Stimulated activated CD8-positive, alpha-beta memory T cell treated with anti-CD3 and anti-CD28 coated beads, Interleukin-15, amount 100 ng/mL, for 24 hours (primary cell): ENCODE data around the gene TMEM243.
"Not testable (repeated sequence)": the region's sequence is repeated elsewhere in the genome, so short reads cannot be mapped to it uniquely, and the experiment has no call there.

Experiments used
- DNase-seq: peaks from one replicate; pipeline ENCODE4 v3.0.0-alpha.2; 2020; ENCODE audit warnings: low read depth

Gene TMEM243, protein sequence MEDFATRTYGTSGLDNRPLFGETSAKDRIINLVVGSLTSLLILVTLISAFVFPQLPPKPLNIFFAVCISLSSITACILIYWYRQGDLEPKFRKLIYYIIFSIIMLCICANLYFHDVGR

DNA sequence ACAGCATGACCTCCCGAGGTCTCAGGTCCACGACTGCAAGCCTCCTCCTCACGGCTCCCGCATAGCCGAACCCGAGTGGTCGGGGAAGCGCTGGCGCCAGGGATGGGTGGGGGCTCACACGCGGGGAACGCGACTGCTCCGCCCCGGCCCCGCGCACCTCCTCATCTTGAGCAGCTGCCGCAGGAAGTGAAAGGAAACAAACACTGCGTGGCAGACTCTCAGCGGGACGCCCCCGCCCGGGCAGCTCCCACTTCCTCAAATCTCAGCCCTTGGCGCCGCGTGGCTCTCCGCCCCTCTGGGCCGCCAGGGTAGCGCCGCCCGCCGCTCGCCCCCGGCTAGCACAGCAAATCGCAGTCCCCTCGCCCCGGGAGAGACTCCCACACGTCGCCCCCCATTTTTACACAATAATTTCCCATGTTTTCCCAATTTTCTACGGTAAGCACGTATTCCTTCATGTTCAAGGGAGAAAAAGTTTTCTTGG lies at the start of gene TMEM243:
Gene TMEM243 (minus strand): TSS at position 188 of the 481 bp plus-strand sequence. CDS start 229 bp downstream, outside the sequence.
- DNase-seq = peak; percentile 48

GRCh38 chr7:87267239-87267900 lies 47.8 kb upstream of the TMEM243 start:
- no peak for DNase-seq

DNA sequence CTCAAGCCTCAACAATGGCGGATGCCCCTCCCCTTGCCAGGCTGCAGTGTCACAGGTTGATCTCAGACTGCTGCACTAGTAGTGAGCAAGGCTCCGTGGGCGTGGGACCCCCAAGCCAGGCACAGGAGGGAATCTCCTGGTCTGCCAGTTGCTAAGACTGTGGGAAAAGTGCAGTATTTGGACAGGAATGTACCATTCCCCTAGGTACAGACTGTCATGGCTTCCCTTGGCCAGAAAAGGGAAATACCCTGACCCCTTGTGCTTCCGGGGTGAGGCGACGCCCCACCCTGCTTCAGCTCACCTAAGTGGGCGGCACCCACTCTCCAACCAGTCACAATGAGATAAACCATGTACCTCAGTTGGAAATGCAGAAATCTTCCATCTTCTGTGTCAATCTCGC lies 44.0 kb upstream of the TMEM243 start:
- no peak for DNase-seq

DNA sequence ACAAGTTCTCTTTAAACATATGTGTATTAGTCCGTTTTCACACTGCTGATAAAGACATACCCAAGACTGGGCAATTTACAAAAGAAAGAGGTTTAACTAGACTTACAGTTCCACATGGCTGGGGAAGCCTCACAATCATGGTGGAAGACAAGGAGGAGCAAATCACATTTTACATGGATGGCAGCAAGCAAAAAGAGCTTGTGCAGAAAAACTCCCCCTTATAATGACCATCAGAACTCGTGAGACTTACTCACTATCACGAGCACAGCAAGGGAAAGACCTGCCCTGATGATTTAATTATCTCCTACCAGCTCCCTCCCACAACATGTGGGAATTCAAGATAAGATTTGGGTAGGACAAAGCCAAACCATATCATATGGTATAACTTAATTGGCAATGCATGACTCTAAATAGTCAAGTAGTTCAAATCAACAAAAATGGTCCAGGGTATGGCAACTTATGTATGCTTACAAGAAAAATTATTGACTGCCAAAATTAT lies 34.1 kb upstream of the TMEM243 start:
- no peak for DNase-seq

DNA sequence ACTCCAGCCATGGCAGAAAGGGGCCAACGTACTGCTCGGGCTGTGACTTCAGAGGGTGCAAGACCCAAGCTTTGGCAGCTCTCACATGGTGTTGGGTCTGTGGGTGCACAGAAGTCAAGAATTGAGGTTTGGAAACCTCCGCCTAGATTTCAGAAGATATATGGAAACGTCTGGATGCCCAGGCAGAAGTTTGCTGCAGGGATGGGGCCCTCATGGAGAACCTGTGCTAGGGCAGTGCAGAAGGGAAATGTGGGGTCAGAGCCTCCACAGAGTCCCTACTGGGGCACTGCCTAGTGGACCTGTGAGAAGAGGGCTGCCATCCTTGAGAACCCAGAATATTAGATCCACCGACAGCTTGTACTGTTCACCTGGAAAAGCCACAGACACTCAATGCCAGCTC lies 26.1 kb upstream of the TMEM243 start:
- DNase-seq = not testable (repeated sequence)

DNA sequence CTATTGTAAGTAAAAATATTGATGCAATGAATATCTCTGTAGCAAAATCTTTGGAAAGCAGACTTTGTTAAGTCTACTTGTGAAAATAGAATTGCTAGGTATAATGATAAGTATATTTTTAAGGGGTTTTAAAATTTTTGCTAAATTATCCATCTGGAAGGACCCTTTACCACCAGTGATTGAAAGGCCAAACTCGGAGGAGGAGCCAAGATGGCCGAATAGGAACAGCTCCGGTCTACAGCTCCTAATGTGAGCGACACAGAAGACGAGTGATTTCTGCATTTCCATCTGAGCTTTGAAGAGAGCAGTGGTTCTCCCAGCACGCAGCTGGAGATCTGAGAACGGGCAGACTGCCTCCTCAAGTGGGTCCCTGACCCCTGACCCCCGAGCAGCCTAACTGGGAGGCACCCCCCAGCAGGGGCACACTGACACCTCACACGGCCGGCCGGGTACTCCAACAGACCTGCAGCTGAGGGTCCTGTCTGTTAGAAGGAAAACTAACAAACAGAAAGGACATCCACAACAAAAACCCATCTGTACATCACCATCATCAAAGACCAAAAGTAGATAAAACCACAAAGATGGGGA lies 19.0 kb upstream of the TMEM243 start:
- not testable (repeated sequence) for DNase-seq

GRCh38 chr7:87234949-87235348 lies 15.4 kb upstream of the TMEM243 start:
- no peak for DNase-seq

- DNase-seq = no peak
Observed at GRCh38 chr7:87231711-87232110, 12.2 kb upstream of the TMEM243 start.

GRCh38 chr7:87231258-87231657 lies 11.7 kb upstream of the TMEM243 start:
- DNase-seq = no peak

DNA sequence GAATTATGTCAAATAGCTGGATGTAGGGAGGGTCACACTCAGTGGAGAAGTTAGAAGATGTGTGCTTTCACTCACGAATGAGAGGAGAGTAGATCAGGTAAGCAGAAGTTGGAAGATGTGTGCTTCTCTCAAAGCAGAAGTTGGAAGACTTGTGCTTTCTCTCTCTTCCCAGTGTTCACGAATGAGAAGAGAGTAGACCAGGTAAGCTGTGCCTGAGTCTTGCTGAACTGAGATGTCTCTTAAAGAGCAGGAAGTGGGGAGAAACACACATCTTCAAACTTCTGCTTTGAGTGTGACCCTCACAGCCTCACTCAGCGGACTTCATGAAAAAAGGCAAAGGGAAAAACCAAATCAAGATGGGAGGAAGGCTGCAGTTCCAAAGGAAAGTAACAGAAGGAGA lies 7.0 kb upstream of the TMEM243 start:
- DNase-seq = no peak

- no peak for DNase-seq
Observed at GRCh38 chr7:87225696-87226095, 6.2 kb upstream of the TMEM243 start.

GRCh38 chr7:87223666-87224065 lies 4.1 kb upstream of the TMEM243 start:
- no peak for DNase-seq

DNA sequence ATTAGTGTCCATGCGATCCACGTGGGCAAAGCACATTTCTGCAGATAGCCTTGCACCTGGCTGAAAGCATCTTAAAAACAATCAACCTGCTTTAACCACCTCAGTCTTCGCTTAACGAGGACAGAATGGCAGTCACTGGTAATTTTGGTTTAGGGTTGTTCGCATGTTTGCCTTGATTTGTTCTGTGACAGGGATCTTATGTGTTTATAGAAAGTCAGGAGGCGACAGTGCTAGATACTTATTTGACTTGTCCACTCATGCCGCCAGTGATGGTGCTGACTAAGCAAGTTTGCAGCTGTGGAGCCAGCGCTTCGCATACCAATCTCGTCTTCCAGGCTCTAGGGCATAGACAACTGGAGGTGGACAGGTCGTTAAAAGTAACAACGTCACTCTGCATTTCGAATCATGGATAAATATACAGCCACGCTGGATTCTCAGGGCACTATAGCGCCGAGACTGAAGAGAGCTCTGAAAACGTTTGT lies 1.2 kb upstream of the TMEM243 start:
- DNase-seq = no peak

GRCh38 chr7:87220026-87220733 lies 648 bp upstream of the TMEM243 start:
- peak; percentile 59 for DNase-seq

DNA sequence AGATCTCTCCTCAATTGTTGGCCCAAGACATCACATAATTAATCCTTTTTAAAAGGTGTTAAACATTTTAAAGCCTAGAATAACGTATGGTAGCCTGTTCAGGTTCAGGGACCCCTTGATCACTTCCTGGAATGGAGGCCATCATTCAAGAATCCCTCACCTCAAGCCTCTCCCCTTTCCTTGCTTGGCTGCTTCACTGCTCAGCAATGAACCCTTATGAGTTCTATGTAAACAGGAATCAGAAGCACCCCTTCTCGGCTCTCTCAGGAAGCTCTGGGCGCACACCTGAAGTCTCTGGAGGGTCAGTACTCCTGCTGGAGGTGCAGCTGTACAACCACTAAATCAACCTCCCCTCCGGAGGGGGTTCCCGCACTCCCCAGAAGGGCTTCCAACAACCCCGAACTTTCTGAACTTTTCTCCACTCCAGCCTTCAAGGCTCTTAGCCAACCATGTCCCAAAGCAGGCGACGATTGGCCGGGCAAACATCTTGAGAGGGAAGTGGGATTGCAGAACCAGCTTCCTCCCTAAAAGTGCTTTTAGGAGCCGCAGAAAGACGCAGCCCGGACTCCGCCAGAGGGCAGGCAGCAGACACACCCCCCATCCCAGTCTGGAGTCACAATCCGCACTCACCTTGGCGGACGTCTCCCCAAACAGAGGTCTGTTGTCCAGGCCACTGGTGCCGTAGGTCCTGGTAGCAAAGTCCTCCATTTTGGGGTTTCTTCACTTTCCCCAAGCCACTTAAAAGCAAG lies 562 bp downstream of the TMEM243 start:
- DNase-seq = no peak

DNA sequence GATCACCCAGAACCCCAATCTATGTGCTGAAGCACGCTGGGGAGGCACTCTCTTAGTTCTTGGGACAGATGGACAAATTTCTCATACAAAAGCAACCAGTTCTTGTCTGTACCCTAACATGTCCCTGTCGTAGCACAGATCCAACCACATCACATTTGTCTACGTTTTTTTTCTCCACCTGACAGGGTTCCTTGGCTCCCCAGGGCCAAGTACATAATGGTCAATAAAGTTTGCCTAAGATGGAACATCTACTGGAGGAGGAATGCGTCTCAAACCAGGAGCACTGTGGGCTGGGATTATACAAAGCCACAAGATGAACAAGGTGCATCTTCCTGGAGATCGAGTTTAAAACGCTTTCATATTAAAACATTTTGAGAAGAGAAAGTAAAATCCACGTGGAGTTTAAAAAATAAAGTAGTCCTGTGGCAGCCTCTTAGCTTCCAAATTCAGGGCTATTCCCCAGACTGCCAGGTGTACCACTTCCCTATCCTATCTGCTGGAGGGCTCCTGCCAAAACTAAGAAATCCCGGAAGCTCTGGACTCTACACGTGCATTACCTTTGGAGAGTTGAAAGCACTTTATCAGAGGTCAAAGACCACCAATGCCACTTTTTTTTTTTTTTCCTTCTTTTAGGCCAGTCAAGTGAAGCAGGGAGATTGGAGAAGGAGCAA lies 1.4 kb downstream of the TMEM243 start:
- no peak for DNase-seq

GRCh38 chr7:87216701-87217508 lies 2.6 kb downstream of the TMEM243 start:
- DNase-seq = no peak

DNA sequence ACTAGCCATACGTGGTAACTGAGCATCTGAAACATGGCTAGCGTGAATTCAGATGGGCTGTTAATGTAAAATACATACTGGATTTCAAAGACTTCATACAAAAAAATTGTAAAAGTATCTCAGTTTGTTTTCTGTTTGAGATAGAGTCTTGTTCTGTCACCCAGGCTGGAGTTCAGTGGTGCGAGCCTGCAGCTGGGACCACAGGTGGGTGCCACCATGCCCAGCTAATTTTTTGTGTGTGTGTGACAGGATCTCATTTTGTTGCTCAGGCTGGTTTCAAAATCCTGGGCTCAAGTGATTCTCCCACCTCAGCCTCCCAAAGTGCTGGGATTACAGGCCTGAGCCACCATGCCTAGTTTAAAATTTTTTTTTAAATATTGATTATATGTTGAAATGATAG lies 4.5 kb downstream of the TMEM243 start:
- DNase-seq = no peak

GRCh38 chr7:87213811-87214210 lies 5.7 kb downstream of the TMEM243 start:
- DNase-seq = no peak

GRCh38 chr7:87213252-87213651 lies 6.3 kb downstream of the TMEM243 start:
- no peak for DNase-seq
